Testis (tissue), 3 donors: ENCODE data around the gene SUPT3H. TPM values are rescaled to one million over a fixed set of nuclear protein-coding genes. Genes with fewer than 3 reads are reported as not detected.

Experiments used
- DNase-seq: peaks from one replicate; pipeline ENCODE4 v3.0.0-alpha.2; 2019
- H3K27ac ChIP-seq, 2 donors: fragments of 200-600 bp; sonication (generic); one replicate each; pipeline ENCODE4 v1.5.1; 2019
- H3K27me3 ChIP-seq: fragments of 200-600 bp; sonication (generic); one replicate; pipeline ENCODE4 v1.5.1; 2019
- H3K36me3 ChIP-seq: fragments of 200-600 bp; sonication (generic); one replicate; pipeline ENCODE4 v1.5.1; 2017; ENCODE audit warnings: low read depth; ENCODE audit errors: missing control alignments
- H3K4me1 ChIP-seq: fragments of 200-600 bp; sonication (generic); one replicate; pipeline ENCODE4 v1.5.1; 2019
- H3K4me3 ChIP-seq, 2 donors: fragments of 200-600 bp; sonication (generic); one replicate each; pipeline ENCODE4 v1.5.1; 2017 to 2019
- H3K9me3 ChIP-seq: fragments of 200-600 bp; sonication (generic); one replicate; pipeline ENCODE4 v1.5.1; 2017
- POLR2A ChIP-seq: fragments of 450-650 bp; IDR thresholded peaks from one replicate; pipeline ENCODE4 v1.6.1; 2017; ENCODE audit warnings: antibody characterized with exemption, mild to moderate bottlenecking, moderate library complexity
- WGBS, 2 donors: methylation state at CpG; one replicate each; pipeline ENCODE4 v1.1.5; 2018; 5-methylcytosine and 5-hydroxymethylcytosine counted together
- intact Hi-C: fragments of 100-400 bp; cut with DNase I; formaldehyde crosslinking; loops from one replicate; pipeline ENCODE4 v1.15.1; 2023; ENCODE audit warnings: low total_unique reads
- polyA plus RNA-seq: library from polyadenylated mRNA; stranded (reverse); fragments of 350-450 nt; fragmentation: Illumina TruSeq; extraction: RNeasy Lipid Tissue Mini Kit (QIAGEN cat#74804); gene quantifications from one replicate; pipeline ENCODE4 v1.2.3, GENCODE V29; 2014; ENCODE audit warnings: low read depth, low replicate concordance; ENCODE audit not compliant: insufficient read depth
- total RNA-seq, 2 donors: library from RNA; depleted of rRNA; stranded (reverse); fragments of >200 nt; gene quantifications; one replicate each; pipeline ENCODE4 v1.2.3, GENCODE V29; 2016
- TF ChIP-seq, protein P1 (sequence below), 3 experiments: fragments of 450-650 bp in 2 of 3; fragments of 200-600 bp in 1 of 3; sonication (generic) in 1 of 3; IDR thresholded peaks; one replicate each; pipeline ENCODE4 v1.5.1; 2016 to 2019; ENCODE audit warnings: antibody characterized with exemption in 3 of 3, mild to moderate bottlenecking in 2 of 3, moderate library complexity in 1 of 3

SUPT3H gene
- total and polyA plus RNA-seq, 3 donors from 2014 or later, result 29.4 to 35.9 (median 30.8) TPM

- no peak overlapping the region for H3K4me3 ChIP-seq
- H3K9me3 ChIP-seq, result no peaks in the 10 kb centered on the region
- TF ChIP-seq POLR2A, result no peak
- TF ChIP-seq, protein P1, sequence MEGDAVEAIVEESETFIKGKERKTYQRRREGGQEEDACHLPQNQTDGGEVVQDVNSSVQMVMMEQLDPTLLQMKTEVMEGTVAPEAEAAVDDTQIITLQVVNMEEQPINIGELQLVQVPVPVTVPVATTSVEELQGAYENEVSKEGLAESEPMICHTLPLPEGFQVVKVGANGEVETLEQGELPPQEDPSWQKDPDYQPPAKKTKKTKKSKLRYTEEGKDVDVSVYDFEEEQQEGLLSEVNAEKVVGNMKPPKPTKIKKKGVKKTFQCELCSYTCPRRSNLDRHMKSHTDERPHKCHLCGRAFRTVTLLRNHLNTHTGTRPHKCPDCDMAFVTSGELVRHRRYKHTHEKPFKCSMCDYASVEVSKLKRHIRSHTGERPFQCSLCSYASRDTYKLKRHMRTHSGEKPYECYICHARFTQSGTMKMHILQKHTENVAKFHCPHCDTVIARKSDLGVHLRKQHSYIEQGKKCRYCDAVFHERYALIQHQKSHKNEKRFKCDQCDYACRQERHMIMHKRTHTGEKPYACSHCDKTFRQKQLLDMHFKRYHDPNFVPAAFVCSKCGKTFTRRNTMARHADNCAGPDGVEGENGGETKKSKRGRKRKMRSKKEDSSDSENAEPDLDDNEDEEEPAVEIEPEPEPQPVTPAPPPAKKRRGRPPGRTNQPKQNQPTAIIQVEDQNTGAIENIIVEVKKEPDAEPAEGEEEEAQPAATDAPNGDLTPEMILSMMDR (IDR thresholded peaks at IDR 0.05), result no peak
- H3K27me3 ChIP-seq, result no peaks in the 10 kb centered on the region
- no peaks in the 10 kb centered on the region for H3K4me1 ChIP-seq
- DNase-seq, result no peak
- H3K27ac ChIP-seq, result no peak overlapping the region
- H3K36me3 ChIP-seq, result no peaks in the 10 kb centered on the region
- intact Hi-C loops, result no loop called here
These were observed 265.0 kb downstream of the SUPT3H start for GRCh38 chr6:45112711-45113110.

DNA sequence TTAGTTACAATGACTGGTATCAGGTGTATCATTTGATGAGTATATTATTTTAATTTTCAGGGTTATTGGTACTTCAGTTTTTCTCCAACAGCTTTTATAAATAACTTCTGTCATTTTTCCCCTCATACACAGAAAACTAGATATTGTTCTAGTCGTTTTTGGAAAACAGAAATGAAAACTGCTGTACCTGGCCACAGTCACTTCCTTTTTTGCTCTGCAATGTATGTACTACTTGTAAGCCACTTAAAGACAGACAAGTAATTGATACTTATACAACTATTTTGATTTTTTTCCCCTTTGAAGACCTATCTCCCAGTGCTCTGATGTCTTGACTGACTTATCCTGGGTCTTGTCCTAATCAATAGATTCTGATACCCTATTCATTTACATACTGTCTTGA is 268.2 kb downstream of the SUPT3H start:
- H3K9me3 ChIP-seq, result no peaks in the 10 kb centered on the region
- no peak overlapping the region for H3K4me3 ChIP-seq
- intact Hi-C loops, result no loop called here
- H3K27me3 ChIP-seq, result no peaks in the 10 kb centered on the region
- H3K4me1 ChIP-seq, result no peaks in the 10 kb centered on the region
- no peak overlapping the region for H3K27ac ChIP-seq
- DNase-seq, result no peak
- no peaks in the 10 kb centered on the region for H3K36me3 ChIP-seq
- TF ChIP-seq, protein P1 (IDR thresholded peaks at IDR 0.05), result no peak
- no peak for TF ChIP-seq POLR2A
- WGBS, 2 donors, result 66 to 69% methylated on average over 1 of the region's 1 CpG

DNA sequence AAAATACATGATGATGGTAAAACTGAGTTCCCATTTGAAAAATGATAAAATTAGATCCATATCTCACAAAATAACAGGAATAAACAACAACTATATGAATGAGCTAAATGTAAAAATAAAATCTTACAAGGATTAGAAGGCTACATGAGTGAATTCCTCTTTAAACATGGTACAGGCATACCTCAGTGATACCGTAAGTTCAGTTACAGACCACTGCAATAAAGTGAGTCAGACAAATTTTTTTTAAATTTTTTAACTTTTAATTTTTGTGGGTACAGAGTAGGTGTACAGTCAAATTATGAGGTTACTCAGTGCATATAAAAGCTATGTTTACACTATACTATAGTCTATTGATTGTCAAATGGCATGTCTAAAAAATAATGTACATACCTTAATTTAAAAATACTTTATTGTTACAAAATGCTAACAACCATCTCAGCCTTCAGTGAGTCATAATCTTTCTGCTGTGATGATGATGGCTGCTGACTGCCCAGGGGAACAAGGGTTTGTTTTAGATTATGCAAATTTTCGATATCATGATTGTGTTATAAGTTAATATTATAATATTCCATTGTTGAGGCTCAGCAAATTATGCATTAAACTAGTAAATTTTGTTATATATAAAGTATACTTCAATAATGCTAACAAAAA is 272.4 kb downstream of the SUPT3H start:
- Histone ChIP-seq H3K9me3 (no peaks in the 10 kb centered on the region), H3K4me1 (no peaks in the 10 kb centered on the region), H3K27me3 (no peaks in the 10 kb centered on the region), H3K27ac (no peak overlapping the region), H3K4me3 (no peak overlapping the region), H3K36me3 (no peaks in the 10 kb centered on the region)
- WGBS, 2 donors, result 93 to 97% methylated on average over 2 of the region's 2 CpGs
- intact Hi-C loops, result no loop called here
- no peak for DNase-seq
- TF ChIP-seq, protein P1 (IDR thresholded peaks at IDR 0.05), result no peak
- no peak for TF ChIP-seq POLR2A

DNA sequence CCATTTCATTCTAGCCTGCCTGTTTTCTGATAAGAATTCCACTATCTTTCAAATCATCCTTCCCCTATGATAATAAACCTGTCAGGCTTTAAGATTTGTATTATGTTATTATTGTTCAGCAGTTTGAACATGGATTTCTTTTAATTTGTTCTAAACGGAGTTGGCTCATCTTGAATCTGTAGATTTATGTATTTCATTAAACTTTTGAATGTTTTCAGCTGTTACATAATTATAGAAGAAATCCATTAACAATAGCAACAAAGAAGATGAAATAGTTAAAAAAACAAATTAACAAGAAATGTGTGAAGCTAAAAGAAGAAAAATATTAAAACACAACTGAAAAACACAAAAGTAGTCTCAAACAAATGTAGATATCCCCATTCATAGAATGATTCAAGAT is 273.3 kb downstream of the SUPT3H start:
- intact Hi-C loops, result no loop called here

More for the DNA sequence above, 273.3 kb downstream of the SUPT3H start:
- Histone ChIP-seq H3K4me3 (no peak overlapping the region), H3K36me3 (no peaks in the 10 kb centered on the region), H3K27ac (no peak overlapping the region), H3K4me1 (no peaks in the 10 kb centered on the region), H3K9me3 (no peaks in the 10 kb centered on the region), H3K27me3 (no peaks in the 10 kb centered on the region)
- 70 to 79% methylated on average over 1 of the region's 1 CpG for WGBS, 2 donors
- TF ChIP-seq, protein P1 (IDR thresholded peaks at IDR 0.05), result no peak
- no peak for TF ChIP-seq POLR2A
- no peak for DNase-seq
